GM23248 (cell line): ENCODE measurements around the gene IL19. TPM values are rescaled to one million over a fixed set of nuclear protein-coding genes. Genes with fewer than 3 reads are reported as not detected.

Experiments
- DNase-seq: peaks from one replicate; pipeline ENCODE4 v3.0.0-alpha.2; 2015
- H2AFZ ChIP-seq: fragments of 200-600 bp; sonication (generic); 2 replicates; pipeline ENCODE4 v1.6.1; 2016; ENCODE audit warnings: antibody characterized with exemption
- H3F3A ChIP-seq: fragments of 200-600 bp; sonication (generic); 2 replicates; pipeline ENCODE4 v1.6.1; 2016; ENCODE audit warnings: mild to moderate bottlenecking, antibody characterized with exemption, mixed run types; ENCODE audit not compliant: insufficient read depth
- H3K27ac ChIP-seq: fragments of 200-600 bp; sonication (generic); 2 replicates; pipeline ENCODE4 v1.5.1; 2016; ENCODE audit warnings: mild to moderate bottlenecking
- H3K27me3 ChIP-seq: fragments of 200-600 bp; sonication (generic); replicated peaks from 2 replicates; pipeline ENCODE4 v1.6.1; 2016; ENCODE audit warnings: mild to moderate bottlenecking; ENCODE audit not compliant: insufficient read depth
- H3K36me3 ChIP-seq: fragments of 200-600 bp; sonication (generic); 2 replicates; pipeline ENCODE4 v1.6.1; 2016; ENCODE audit warnings: low read depth, mild to moderate bottlenecking
- H3K4me1 ChIP-seq: fragments of 200-600 bp; sonication (generic); 2 replicates; pipeline ENCODE4 v1.6.1; 2016; ENCODE audit warnings: mild to moderate bottlenecking; ENCODE audit not compliant: insufficient read depth
- H3K4me2 ChIP-seq: fragments of 200-600 bp; sonication (generic); one replicate; pipeline ENCODE4 v1.6.1; 2016; ENCODE audit warnings: mild to moderate bottlenecking; ENCODE audit not compliant: unreplicated experiment
- H3K4me3 ChIP-seq: fragments of 200-600 bp; sonication (generic); 2 replicates; pipeline ENCODE4 v1.5.1; 2016; ENCODE audit warnings: mild to moderate bottlenecking
- H3K79me2 ChIP-seq: fragments of 200-600 bp; sonication (generic); 2 replicates; pipeline ENCODE4 v1.6.1; 2016; ENCODE audit warnings: mild to moderate bottlenecking; ENCODE audit not compliant: insufficient read depth
- H3K9ac ChIP-seq: fragments of 200-600 bp; sonication (generic); 2 replicates; pipeline ENCODE4 v1.6.1; 2016; ENCODE audit warnings: mild to moderate bottlenecking
- H3K9me2 ChIP-seq: fragments of 200-600 bp; sonication (generic); 2 replicates; pipeline ENCODE4 v1.6.1; 2016; ENCODE audit warnings: mixed run types, mild to moderate bottlenecking, moderate library complexity; ENCODE audit not compliant: insufficient read depth
- H3K9me3 ChIP-seq: fragments of 200-600 bp; sonication (generic); one replicate; pipeline ENCODE4 v1.6.1; 2017; ENCODE audit warnings: low read depth
- H4K20me1 ChIP-seq: fragments of 200-600 bp; sonication (generic); 2 replicates; pipeline ENCODE4 v1.6.0; 2016; ENCODE audit not compliant: insufficient read depth
- EZH2 ChIP-seq: fragments of 200-600 bp; sonication (generic); IDR thresholded peaks from 2 replicates; pipeline ENCODE4 v1.6.1; 2018; ENCODE audit warnings: antibody characterized with exemption, mild to moderate bottlenecking; ENCODE audit not compliant: insufficient read depth, poor library complexity, severe bottlenecking
- EZH2phosphoT487 ChIP-seq: fragments of 200-600 bp; sonication (generic); IDR thresholded peaks from 2 replicates; pipeline ENCODE4 v1.6.1; 2018; ENCODE audit warnings: antibody characterized with exemption, moderate library complexity, mild to moderate bottlenecking, low read depth; ENCODE audit not compliant: insufficient read depth
- WGBS, 2 experiments: methylation state at CpG; one replicate each; pipeline ENCODE4 v1.1.6; 2015 to 2017; ENCODE audit warnings: low lambda C conversion rate in 2 of 2, low coverage in 1 of 2; ENCODE audit errors: missing lambda C conversion rate in 2 of 2; 5-methylcytosine and 5-hydroxymethylcytosine counted together
- in situ Hi-C: fragments of 300-500 bp; cut with MboI; formaldehyde crosslinking; loops from 2 replicates; pipeline ENCODE4 v1.15.0; 2020
- polyA plus RNA-seq: library from polyadenylated mRNA; unstranded; fragments of >200 nt; fragmentation: Nextera tagmentation; extraction: Ambion mirVana; gene quantifications from 2 replicates; pipeline ENCODE4 v1.2.1, GENCODE V29; 2016
- total RNA-seq: library from RNA; depleted of rRNA; stranded (reverse); fragments of >200 nt; shearing (Covaris generic); gene quantifications from 2 replicates; pipeline ENCODE4 v1.2.3, GENCODE V29; 2014

Gene IL19
- total and polyA plus RNA-seq, 2 experiments from 2014 or later = not detected

- WGBS, 2 experiments = 85 to 97% methylated on average over 1 of the region's 1 CpG
- peaks cover 21% of the 10 kb centered on the region; the same call in 1 of the 2 replicates for H3F3A ChIP-seq
- H4K20me1 ChIP-seq = no peaks in the 10 kb centered on the region
- H3K9ac ChIP-seq = no peak overlapping the region
- no peaks in the 10 kb centered on the region for H3K9me2 ChIP-seq
- TF ChIP-seq EZH2 (no peak), EZH2phosphoT487 (no peak)
- H3K79me2 ChIP-seq = no peaks in the 10 kb centered on the region
- in situ Hi-C loops = no loop called here
- no peaks in the 10 kb centered on the region for H3K9me3 ChIP-seq
- peak; percentile 47 for DNase-seq
- no peak overlapping the region for H3K4me2 ChIP-seq
- no peak overlapping the region for H3K4me3 ChIP-seq
- no peak overlapping the region for H2AFZ ChIP-seq
- H3K27ac ChIP-seq = no peak overlapping the region
- no peaks in the 10 kb centered on the region for H3K27me3 ChIP-seq
- H3K36me3 ChIP-seq = no peaks in the 10 kb centered on the region
- peaks cover 8% of the 10 kb centered on the region; the same call in 1 of the 2 replicates for H3K4me1 ChIP-seq
These were observed 25.3 kb upstream of the IL19 start for GRCh38 chr1:206745301-206745700.

GRCh38 chr1:206748348-206749030 lies 22.1 kb upstream of the IL19 start:
- peaks cover 18% of the 10 kb centered on the region for H3K4me1 ChIP-seq
- H3K4me3 ChIP-seq = no peak overlapping the region
- no peak for TF ChIP-seq EZH2phosphoT487
- no peak for TF ChIP-seq EZH2
- H2AFZ ChIP-seq = no peak overlapping the region
- H3K4me2 ChIP-seq = no peak overlapping the region
- no peaks in the 10 kb centered on the region for H4K20me1 ChIP-seq
- no peaks in the 10 kb centered on the region for H3K36me3 ChIP-seq
- WGBS, 2 experiments = 79 to 91% methylated on average over 3 of the region's 3 CpGs
- no peak overlapping the region for H3K9ac ChIP-seq
- H3K79me2 ChIP-seq = no peaks in the 10 kb centered on the region
- no peak for DNase-seq
- H3K9me2 ChIP-seq = no peaks in the 10 kb centered on the region
- H3F3A ChIP-seq = peaks cover 21% of the 10 kb centered on the region
- no peaks in the 10 kb centered on the region for H3K9me3 ChIP-seq
- no peak overlapping the region for H3K27ac ChIP-seq
- no peaks in the 10 kb centered on the region for H3K27me3 ChIP-seq
- in situ Hi-C loops = no loop called here

GRCh38 chr1:206751891-206752290 lies 18.7 kb upstream of the IL19 start:
- in situ Hi-C loops = no loop called here

GRCh38 chr1:206752481-206752880 lies 18.1 kb upstream of the IL19 start:
- no peaks in the 10 kb centered on the region for H3K79me2 ChIP-seq
- 77 to 87% methylated on average over 2 of the region's 2 CpGs for WGBS, 2 experiments
- H3F3A ChIP-seq = peaks cover 21% of the 10 kb centered on the region
- in situ Hi-C loops = no loop called here
- TF ChIP-seq EZH2 (no peak), EZH2phosphoT487 (no peak)
- no peaks in the 10 kb centered on the region for H3K36me3 ChIP-seq
- H3K27me3 ChIP-seq = no peaks in the 10 kb centered on the region
- H2AFZ ChIP-seq = no peak overlapping the region
- H4K20me1 ChIP-seq = no peaks in the 10 kb centered on the region
- no peaks in the 10 kb centered on the region for H3K9me3 ChIP-seq
- no peak overlapping the region for H3K9ac ChIP-seq
- H3K4me2 ChIP-seq = no peak overlapping the region
- H3K9me2 ChIP-seq = no peaks in the 10 kb centered on the region
- H3K4me1 ChIP-seq = peaks cover 27% of the 10 kb centered on the region
- H3K4me3 ChIP-seq = no peak overlapping the region
- peak overlapping the region; percentile 57 for H3K27ac ChIP-seq
- no peak for DNase-seq

More at GRCh38 chr1:206751891-206752290, 18.7 kb upstream of the IL19 start:
- Histone ChIP-seq H3K4me2 (no peak overlapping the region), H3K27me3 (no peaks in the 10 kb centered on the region), H3K9me2 (no peaks in the 10 kb centered on the region), H3K27ac (no peak overlapping the region), H3F3A (peaks cover 21% of the 10 kb centered on the region), H3K9ac (no peak overlapping the region), H3K4me3 (no peak overlapping the region), H3K79me2 (no peaks in the 10 kb centered on the region), H2AFZ (no peak overlapping the region), H3K36me3 (no peaks in the 10 kb centered on the region), H3K9me3 (no peaks in the 10 kb centered on the region), H3K4me1 (peaks cover 27% of the 10 kb centered on the region), H4K20me1 (no peaks in the 10 kb centered on the region)
- no peak for DNase-seq
- 50% methylated on average over 5 of the region's 5 CpGs for WGBS, 2 experiments
- TF ChIP-seq EZH2 = no peak
- no peak for TF ChIP-seq EZH2phosphoT487
